SHP77 treated with DMSO at 0.1 percent for 48 hours (cell line): ENCODE measurements around the gene TTC12.

Source experiments
- DNase-seq: peaks from one replicate; lab custom pipeline; 2025; lab: John Stamatoyannopoulos, UW

Gene TTC12, protein sequence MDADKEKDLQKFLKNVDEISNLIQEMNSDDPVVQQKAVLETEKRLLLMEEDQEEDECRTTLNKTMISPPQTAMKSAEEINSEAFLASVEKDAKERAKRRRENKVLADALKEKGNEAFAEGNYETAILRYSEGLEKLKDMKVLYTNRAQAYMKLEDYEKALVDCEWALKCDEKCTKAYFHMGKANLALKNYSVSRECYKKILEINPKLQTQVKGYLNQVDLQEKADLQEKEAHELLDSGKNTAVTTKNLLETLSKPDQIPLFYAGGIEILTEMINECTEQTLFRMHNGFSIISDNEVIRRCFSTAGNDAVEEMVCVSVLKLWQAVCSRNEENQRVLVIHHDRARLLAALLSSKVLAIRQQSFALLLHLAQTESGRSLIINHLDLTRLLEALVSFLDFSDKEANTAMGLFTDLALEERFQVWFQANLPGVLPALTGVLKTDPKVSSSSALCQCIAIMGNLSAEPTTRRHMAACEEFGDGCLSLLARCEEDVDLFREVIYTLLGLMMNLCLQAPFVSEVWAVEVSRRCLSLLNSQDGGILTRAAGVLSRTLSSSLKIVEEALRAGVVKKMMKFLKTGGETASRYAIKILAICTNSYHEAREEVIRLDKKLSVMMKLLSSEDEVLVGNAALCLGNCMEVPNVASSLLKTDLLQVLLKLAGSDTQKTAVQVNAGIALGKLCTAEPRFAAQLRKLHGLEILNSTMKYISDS

DNA sequence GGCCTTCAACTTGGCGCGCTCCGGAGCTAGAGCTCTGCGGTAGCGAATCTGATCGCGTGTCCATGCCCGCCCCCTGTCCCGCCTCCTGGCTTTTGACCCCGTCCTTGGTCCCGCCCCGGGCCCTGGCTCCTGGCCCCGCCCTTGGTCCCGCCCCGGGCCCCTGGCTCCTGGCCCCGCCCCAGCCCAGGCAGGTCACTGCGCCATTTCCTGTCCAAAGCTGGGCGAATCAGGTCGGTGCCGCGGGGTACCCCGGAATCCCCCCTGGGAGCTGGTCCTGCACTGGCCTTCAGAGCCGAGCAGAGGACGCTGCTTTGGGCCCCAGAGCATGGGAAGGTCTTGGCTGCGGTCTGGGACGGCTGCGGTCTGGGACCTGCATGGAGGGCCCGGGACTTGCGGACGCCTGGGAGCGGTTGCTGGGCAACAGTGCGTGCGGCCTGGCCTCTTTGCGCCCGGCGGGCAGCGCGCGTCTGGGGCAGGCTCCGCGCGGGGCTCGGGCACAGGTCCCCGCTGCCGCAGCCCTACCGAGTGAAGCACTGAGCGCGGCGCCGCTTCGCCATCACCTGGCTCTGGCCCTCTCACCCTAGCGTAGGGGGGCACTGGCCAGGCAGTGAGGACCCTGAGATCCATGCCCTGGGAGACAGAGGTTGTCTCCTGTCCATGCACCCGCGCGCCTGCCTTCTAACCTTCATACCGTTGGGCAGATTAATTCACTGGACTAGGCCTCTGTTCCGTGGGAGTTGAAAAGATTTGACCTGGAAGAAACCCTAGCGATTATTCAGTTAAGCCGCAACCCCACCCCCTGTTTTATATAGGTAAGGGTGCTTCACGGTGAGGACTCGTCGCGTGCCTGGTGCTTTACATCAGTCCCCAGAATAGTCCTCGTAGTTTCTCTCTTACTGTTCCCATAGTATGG lies at the start of gene TTC12:
TTC12 (plus strand) TSS at position 195 of the 913 bp plus-strand sequence. CDS start 1,675 bp downstream, outside the sequence.
- DNase-seq, result peak; percentile 75

DNA sequence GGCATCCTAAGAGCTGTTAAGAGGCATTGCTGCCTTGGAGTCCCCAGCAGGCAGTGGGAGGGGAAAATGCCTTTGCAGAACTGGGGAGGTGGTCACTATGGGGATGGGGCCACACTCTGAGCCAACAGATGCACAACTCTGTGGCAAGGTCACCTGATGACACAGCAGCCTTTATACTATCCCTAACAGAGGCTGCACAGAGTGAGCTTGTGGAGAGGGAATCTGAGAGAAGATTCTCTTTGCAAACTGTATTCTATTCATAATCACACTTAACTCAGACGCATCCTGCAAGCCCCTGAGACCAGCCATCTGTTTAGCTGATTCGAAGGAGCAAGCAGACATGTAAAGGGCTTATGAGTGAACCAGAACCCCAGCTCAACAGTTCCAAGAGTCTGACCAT lies 49.0 kb upstream of the TTC12 start:
- no peak for DNase-seq

DNA sequence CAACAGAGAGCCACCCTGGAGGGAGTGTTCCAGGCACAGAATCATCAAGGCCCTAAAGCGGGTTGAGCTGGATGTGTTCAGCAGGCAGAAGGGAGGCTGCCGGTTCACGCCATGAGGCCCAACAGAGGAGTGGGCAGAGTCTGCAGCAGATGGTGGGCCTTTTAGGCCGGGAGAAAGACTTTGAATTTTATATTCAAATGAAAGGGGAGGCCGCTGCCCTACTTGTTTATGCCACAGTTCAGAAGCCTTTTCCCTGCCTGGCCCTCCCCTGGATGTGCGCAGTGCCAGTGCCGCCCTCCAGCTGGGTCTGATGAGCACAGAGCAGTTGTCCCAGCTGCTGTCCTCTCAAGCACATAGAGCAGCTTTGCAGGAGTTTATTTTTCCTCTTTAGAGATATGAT lies 46.9 kb upstream of the TTC12 start:
- DNase-seq, result no peak

DNA sequence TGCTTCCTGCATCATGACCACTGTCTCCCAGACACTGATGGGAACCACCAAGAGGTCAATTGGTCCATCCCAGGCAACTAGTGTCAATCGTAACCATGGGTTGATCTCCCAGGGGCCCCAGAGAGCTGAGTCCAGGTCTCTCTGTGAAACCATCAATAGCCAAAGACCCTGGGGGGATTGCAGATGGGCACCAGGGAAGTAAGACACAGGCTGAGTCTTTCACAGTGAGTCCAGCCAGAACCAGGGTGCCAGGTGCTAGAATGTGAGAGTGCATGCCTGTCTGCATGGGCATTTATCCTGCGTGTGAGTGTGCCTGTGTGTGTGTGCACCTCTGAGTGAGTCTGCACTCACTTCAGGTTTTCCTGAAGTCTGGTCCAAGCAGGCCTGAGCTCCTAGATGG lies 45.3 kb upstream of the TTC12 start:
- DNase-seq, result no peak

DNA sequence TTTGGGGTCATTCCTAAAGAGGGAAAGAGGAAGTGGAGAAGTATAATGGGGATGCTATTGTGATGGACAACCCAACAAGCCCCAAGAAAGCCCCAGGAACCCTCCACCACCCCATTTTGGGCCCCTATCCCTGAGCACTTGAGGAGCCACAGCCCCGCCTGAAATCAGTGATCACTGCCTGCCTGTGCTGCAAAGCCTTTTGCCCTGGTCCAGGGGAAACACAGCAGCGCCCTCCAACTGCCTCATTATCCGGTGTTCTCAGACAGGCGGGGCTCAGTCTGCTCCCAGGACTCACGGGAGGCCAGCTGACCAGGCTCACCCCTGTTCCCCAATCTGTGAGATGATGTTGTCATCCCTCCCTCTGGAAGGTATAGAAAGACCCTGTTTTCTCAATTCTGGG lies 44.7 kb upstream of the TTC12 start:
- no peak for DNase-seq

GRCh38 chr11:113270080-113270479 lies 44.3 kb upstream of the TTC12 start:
- no peak for DNase-seq

- DNase-seq, result no peak
Observed at GRCh38 chr11:113271551-113272245, 42.7 kb upstream of the TTC12 start.

GRCh38 chr11:113272281-113272680 lies 42.1 kb upstream of the TTC12 start:
- no peak for DNase-seq

DNA sequence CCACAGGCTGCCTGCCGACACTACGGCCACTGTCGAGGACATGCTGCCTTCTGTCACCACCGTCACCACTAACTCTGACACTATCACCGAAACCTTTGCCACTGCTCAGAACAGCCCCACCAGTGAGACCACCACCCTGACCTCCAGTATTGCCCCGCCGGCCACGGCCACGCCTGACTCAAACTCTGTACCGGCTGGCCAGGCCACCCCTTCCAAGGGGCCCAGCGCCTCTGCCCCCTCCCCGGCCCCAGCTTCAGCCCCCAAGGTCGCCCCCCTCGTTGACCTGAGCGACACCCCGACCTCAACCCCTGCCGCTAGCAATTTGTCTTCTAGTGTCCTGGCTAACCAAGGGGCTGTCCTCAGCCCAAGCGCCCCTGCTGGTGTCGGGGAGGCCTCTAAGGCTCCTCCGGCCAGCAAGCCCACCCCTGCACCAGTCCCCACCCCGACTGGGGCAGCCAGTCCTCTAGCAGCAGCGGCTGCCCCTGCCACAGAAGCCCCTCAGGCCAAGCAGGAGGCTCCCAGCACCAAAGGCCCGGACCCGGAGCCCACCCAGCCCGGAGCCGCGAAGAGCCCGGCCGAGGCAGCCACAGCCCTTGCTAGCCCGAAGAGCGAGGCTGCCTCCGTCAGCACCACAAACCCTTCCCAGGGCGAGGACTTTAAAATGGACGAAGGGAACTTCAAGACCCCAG lies 41.3 kb upstream of the TTC12 start:
- no peak for DNase-seq

GRCh38 chr11:113273720-113274119 lies 40.7 kb upstream of the TTC12 start:
- DNase-seq, result no peak

DNA sequence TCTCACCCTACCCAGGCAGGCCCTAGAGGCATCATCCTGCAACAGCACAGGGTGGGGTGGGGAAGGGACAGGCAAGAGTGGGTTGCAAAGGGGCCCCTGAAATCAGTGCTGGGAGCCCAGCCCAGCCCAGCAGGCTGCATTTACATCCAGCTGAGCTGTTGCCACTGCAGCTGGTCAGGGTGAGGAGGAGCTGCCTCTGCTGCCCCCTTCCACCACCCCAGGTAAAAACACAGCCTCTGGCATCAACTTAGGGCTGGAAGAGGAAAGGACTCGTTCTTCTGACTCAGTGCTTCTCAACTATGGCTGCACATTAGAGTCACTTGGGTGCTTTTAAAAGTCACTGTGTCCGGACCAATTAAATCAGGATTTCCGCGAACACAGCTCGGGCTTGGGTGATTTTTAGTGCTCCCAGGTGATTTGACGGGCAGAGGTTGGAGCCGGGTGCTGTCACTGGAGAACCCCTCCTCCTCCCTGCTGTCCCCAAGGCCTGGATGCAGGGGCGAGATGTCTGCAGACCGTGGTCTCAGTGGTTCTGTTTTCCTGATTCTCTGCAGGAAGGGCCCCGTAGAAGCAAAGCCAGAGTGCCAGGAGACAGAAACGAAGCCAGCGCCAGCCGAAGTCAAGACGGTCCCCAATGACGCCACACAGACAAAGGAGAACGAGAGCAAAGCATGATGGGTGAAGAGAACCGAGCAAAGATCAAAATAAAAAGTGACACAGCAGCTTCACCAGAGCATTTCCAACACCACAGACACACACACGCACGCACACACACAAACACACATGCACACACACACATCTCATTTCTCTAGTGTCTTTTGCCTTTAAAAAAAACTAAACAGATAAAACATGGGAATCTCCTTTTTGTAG lies 39.4 kb upstream of the TTC12 start:
- no peak for DNase-seq

DNA sequence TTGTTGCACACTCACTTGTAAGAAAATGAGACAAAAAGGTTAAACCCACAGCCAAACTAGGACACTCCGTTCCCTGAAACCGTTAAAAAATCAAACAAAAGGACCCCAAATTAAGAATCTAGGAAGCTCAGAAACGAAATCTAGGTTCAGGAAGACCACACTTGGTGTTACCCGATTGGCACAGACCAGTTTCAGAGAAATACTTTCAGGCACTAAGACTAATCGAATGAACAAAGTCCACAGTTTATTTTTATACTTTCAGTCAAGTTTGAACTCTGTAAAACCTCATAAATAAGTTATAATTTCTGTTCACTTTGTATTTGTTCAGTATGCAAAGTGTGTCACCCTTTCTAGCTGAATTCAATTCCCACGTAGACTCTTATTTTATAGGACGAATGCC lies 38.8 kb upstream of the TTC12 start:
- DNase-seq, result no peak

DNA sequence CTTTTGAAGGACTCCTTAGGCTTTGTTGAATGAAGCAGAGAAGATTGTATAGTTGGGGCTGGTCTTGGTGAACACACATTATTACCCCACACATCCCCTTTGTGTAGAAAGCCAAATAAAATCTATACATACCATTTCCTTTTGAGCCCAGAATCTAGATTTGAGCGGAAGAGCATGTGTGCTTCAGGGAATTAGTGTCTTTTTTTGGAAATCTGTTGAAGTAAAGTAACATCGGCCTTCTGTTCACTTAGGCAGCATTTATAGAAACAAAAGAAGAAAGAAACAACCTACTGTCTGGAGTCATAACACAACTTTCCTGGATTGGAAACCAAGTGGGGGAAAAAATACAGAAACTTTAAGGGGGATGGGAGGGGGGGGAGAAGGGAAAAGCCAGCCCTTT lies 37.9 kb upstream of the TTC12 start:
- DNase-seq, result no peak

- no peak for DNase-seq
Observed at GRCh38 chr11:113277907-113278306, 36.5 kb upstream of the TTC12 start.

DNA sequence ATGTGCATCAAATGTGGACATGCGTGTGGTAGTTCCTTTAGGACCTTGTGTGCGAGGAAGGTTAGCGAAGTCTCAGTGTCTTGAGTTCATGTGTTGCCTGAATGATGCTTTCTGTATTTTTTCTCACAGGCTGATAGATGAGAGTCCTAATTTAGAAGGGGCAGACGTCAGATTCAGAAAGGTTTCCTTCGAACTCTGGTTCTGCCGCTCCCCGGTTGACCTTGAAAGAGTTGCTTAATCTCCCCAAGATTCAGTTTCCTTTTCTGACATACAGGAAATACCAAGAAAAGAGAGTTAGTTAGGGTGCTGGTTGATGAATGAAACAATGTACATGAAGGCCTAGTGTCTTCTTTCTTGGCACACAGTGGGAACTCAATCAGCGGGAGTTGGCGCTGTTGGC lies 35.9 kb upstream of the TTC12 start:
- no peak for DNase-seq

- DNase-seq, result no peak
Observed at GRCh38 chr11:113278925-113279324, 35.5 kb upstream of the TTC12 start.

- no peak for DNase-seq
Observed at GRCh38 chr11:113279591-113279990, 34.8 kb upstream of the TTC12 start.

DNA sequence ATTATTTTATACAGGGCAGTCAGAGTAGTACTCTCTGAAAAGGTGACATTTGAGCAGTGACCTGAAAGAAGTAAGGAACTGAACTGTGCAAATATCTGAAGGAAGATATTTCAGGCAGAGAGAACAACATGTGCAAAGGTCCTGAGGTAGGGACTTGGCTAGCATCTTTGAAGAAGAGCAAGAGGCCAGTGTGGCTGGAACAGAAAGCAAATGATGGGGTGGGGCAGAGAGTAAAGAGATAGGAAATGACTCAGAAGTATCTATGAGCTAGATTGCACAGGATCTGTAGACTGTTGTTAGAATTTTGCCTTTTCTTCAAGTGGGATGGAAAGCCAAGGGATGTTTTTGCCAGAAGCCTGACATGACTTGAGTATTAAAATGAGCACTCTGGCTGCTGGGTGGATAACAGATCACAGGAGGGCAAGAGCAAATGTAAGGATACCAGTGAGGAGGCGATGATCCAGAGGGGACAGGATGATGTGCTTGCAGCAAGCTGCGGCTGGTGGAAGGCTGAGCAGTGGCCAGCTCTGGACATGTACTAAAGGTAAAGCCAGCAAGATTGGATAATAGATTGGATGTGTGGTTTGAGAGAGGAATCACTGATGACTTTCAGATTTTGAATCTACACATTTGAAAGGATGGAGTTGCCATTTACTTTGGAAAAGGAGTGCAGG lies 33.2 kb upstream of the TTC12 start:
- no peak for DNase-seq

- DNase-seq, result no peak
Observed at GRCh38 chr11:113282898-113283437, 31.4 kb upstream of the TTC12 start.
